GM23338 (cell line): ENCODE measurements around the gene PPP2R2D. TPM values are rescaled to one million over a fixed set of nuclear protein-coding genes. Genes with fewer than 3 reads are reported as not detected.

ENCODE experiments used
- ATAC-seq: fragments of 200-7000 bp; cut with Tn5 transposase; 3 replicates; pipeline ENCODE4 v1.9.1; 2020
- DNase-seq: peaks from one replicate; pipeline ENCODE4 v3.0.0-alpha.2; 2015; ENCODE audit warnings: low spot score
- H2AFZ ChIP-seq: fragments of 200-600 bp; sonication (generic); 2 replicates; pipeline ENCODE4 v1.8.0; 2016; ENCODE audit warnings: antibody characterized with exemption, mild to moderate bottlenecking, moderate library complexity
- H3F3A ChIP-seq: fragments of 200-600 bp; sonication (generic); replicated peaks from 2 replicates; pipeline ENCODE4 v1.8.0; 2017; ENCODE audit warnings: antibody characterized with exemption, mixed run types, low read depth
- H3K27ac ChIP-seq: fragments of 200-600 bp; sonication (generic); 2 replicates; pipeline ENCODE4 v1.6.1; 2016; ENCODE audit warnings: low read depth
- H3K27me3 ChIP-seq: fragments of 200-600 bp; sonication (generic); 2 replicates; pipeline ENCODE4 v1.8.0; 2016; ENCODE audit warnings: mild to moderate bottlenecking, mixed run types, moderate library complexity; ENCODE audit not compliant: insufficient read depth
- H3K36me3 ChIP-seq: fragments of 200-600 bp; sonication (generic); 2 replicates; pipeline ENCODE4 v1.8.0; 2016; ENCODE audit warnings: mild to moderate bottlenecking; ENCODE audit not compliant: insufficient read depth
- H3K4me1 ChIP-seq: fragments of 200-600 bp; sonication (generic); 2 replicates; pipeline ENCODE4 v1.8.0; 2016; ENCODE audit warnings: mild to moderate bottlenecking, moderate library complexity; ENCODE audit not compliant: insufficient read depth
- H3K4me2 ChIP-seq: fragments of 200-600 bp; sonication (generic); 2 replicates; pipeline ENCODE4 v1.7.1; 2017; ENCODE audit warnings: mixed run types
- H3K4me3 ChIP-seq: fragments of 200-600 bp; sonication (generic); 2 replicates; pipeline ENCODE4 v1.6.1; 2016; ENCODE audit warnings: mixed run types
- H3K79me2 ChIP-seq: fragments of 200-600 bp; sonication (generic); replicated peaks from 2 replicates; pipeline ENCODE4 v1.8.0; 2017; ENCODE audit warnings: mild to moderate bottlenecking; ENCODE audit not compliant: insufficient read depth
- H3K9me2 ChIP-seq: fragments of 200-600 bp; sonication (generic); 2 replicates; pipeline ENCODE4 v1.8.0; 2017; ENCODE audit not compliant: insufficient read depth
- H4K20me1 ChIP-seq: fragments of 200-600 bp; sonication (generic); replicated peaks from 2 replicates; pipeline ENCODE4 v1.8.0; 2017; ENCODE audit warnings: mild to moderate bottlenecking; ENCODE audit not compliant: insufficient read depth
- H3K27ac Mint-ChIP-seq: 2 replicates; pipeline ENCODE4 v1.8.0; 2020; ENCODE audit warnings: inconsistent platforms, mild to moderate bottlenecking, moderate library complexity, mixed read lengths
- H3K27me3 Mint-ChIP-seq: 3 replicates; pipeline ENCODE4 v1.8.0; 2022; ENCODE audit warnings: low read depth, mild to moderate bottlenecking, moderate library complexity, mixed read lengths, inconsistent platforms; ENCODE audit not compliant: insufficient read depth, poor library complexity
- H3K36me3 Mint-ChIP-seq: 3 replicates; pipeline ENCODE4 v1.8.0; 2021; ENCODE audit warnings: low read depth, mild to moderate bottlenecking, inconsistent platforms, moderate library complexity, mixed read lengths
- H3K4me1 Mint-ChIP-seq: 3 replicates; pipeline ENCODE4 v1.8.0; 2020; ENCODE audit warnings: mild to moderate bottlenecking, inconsistent platforms, mixed read lengths
- H3K4me3 Mint-ChIP-seq: 3 replicates; pipeline ENCODE4 v1.8.0; 2021; ENCODE audit warnings: moderate library complexity, mild to moderate bottlenecking, inconsistent platforms, mixed read lengths
- H3K9me3 Mint-ChIP-seq: 3 replicates; pipeline ENCODE4 v1.8.0; 2020; ENCODE audit warnings: moderate library complexity, mild to moderate bottlenecking, inconsistent platforms, mixed read lengths
- CTCF ChIP-seq, 2 experiments: fragments of 200-600 bp in 1 of 2; sonication (generic) in 1 of 2; conservative IDR thresholded peaks; 2 replicates each; pipeline versions ENCODE4 v1.5.1 to v1.6.1; 2016 to 2017; ENCODE audit warnings: antibody characterized with exemption in 2 of 2, low read depth in 2 of 2, mild to moderate bottlenecking in 2 of 2, moderate library complexity in 1 of 2
- EZH2 ChIP-seq: fragments of 200-600 bp; sonication (generic); IDR thresholded peaks from one replicate; pipeline ENCODE4 v1.8.0; 2017; ENCODE audit warnings: antibody characterized with exemption, mild to moderate bottlenecking, low read depth; ENCODE audit not compliant: unreplicated experiment
- JUNB ChIP-seq: IDR thresholded peaks from one replicate; pipeline ENCODE4 v1.6.1; 2016; ENCODE audit warnings: antibody characterized with exemption; ENCODE audit not compliant: unreplicated experiment
- REST ChIP-seq: IDR thresholded peaks from one replicate; pipeline ENCODE4 v1.6.1; 2018; ENCODE audit warnings: antibody characterized with exemption; ENCODE audit not compliant: unreplicated experiment
- ZNF462 ChIP-seq: fragments of 250-450 bp; sonication (Bioruptor Pico); IDR thresholded peaks from 2 replicates; pipeline ENCODE4 v1.5.0; 2020; ENCODE audit warnings: mild to moderate bottlenecking, moderate library complexity
- polyA plus RNA-seq: library from polyadenylated mRNA; unstranded; fragments of >200 nt; fragmentation: Nextera tagmentation; extraction: Ambion mirVana; gene quantifications from 2 replicates; pipeline ENCODE4 v1.2.1, GENCODE V29; 2016
- total RNA-seq: library from RNA; depleted of rRNA; stranded (reverse); fragments of >200 nt; shearing (Covaris generic); gene quantifications from 2 replicates; pipeline ENCODE4 v1.2.3, GENCODE V29; 2014
- TF ChIP-seq, protein P1 (sequence below): IDR thresholded peaks from 2 replicates; pipeline ENCODE4 v1.6.1; 2016; ENCODE audit warnings: antibody characterized with exemption

PPP2R2D gene
- total and polyA plus RNA-seq, 2 experiments from 2014 or later = 28.8 to 33.7 TPM

DNA sequence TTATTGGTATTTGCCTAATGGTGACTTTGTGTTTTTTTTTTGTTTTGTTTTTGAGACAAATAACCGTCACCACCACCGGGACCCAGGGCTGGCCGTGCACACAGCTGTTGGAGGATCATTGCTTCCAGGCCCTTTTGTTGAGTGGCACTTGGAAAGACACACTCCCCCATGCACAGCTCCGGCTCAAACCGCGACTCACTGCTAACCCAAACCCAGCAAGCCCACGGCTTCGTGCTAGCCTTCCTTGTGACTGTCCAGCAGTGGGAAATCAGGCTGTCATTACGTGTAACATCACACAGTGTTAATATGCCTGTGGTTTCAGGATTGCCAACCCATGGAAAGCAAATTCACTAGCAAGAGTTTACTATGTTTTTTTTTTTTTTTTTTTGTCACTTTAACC lies 63.5 kb downstream of the PPP2R2D start (continued):
- TF ChIP-seq ZNF462 (CRISPR knock-in tag) (no peak), JUNB (no peak), EZH2 (no peak)
- TF ChIP-seq, protein P1, sequence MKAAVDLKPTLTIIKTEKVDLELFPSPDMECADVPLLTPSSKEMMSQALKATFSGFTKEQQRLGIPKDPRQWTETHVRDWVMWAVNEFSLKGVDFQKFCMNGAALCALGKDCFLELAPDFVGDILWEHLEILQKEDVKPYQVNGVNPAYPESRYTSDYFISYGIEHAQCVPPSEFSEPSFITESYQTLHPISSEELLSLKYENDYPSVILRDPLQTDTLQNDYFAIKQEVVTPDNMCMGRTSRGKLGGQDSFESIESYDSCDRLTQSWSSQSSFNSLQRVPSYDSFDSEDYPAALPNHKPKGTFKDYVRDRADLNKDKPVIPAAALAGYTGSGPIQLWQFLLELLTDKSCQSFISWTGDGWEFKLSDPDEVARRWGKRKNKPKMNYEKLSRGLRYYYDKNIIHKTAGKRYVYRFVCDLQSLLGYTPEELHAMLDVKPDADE = no peak

GRCh38 chr10:131968949-131969348 lies 68.1 kb downstream of the PPP2R2D start:
- Histone ChIP-seq H2AFZ (no peak overlapping the region), H3K27me3 (no peaks in the 10 kb centered on the region), H3K4me3 (no peak overlapping the region), H3K4me2 (no peak overlapping the region), H4K20me1 (no peaks in the 10 kb centered on the region; the same call in 1 of the 2 replicates), H3K9me2 (no peaks in the 10 kb centered on the region), H3K79me2 (peaks cover 8% of the 10 kb centered on the region; the same call in 1 of the 2 replicates), H3F3A (no peaks in the 10 kb centered on the region), H3K27ac (no peak overlapping the region), H3K36me3 (peaks cover 9% of the 10 kb centered on the region; the same call in 1 of the 2 replicates), H3K4me1 (no peaks in the 10 kb centered on the region)
- peaks cover 37% of the 10 kb centered on the region for H3K36me3 Mint-ChIP-seq
- H3K9me3 Mint-ChIP-seq = no peaks in the 10 kb centered on the region; the same call in 2 of the 3 replicates
- peaks cover 7% of the 10 kb centered on the region for H3K27me3 Mint-ChIP-seq
- H3K27ac Mint-ChIP-seq = no peak overlapping the region
- ATAC-seq (no peak), DNase-seq (no peak)
- peaks cover 4% of the 10 kb centered on the region; the same call in 2 of the 3 replicates for H3K4me1 Mint-ChIP-seq
- H3K4me3 Mint-ChIP-seq = no peak overlapping the region
- no peak for TF ChIP-seq REST
- TF ChIP-seq CTCF (conservative IDR thresholded peaks at IDR 0.05; ENCODE audit: low read depth in 2 of 2) = no peak
- no peak for TF ChIP-seq EZH2
- TF ChIP-seq, protein P1 = no peak
